ENCODE measurements around the gene SIGLEC9.
"Not testable (repeated sequence)": the region's sequence is repeated elsewhere in the genome, so short reads cannot be mapped to it uniquely, and the experiment has no call there.

SIGLEC9 gene

GRCh38 chr19:51142809-51143475, 18.2 kb downstream of the SIGLEC9 start:
- not testable (repeated sequence) for H3K36me3 ChIP-seq (ENCODE audit: control insufficient read depth, insufficient read depth, low read length); H3K4me3 ChIP-seq (ENCODE audit: insufficient read depth, low read depth, low read length); H3K4me1 ChIP-seq (ENCODE audit: control insufficient read depth, insufficient read depth, low read length); H3K27me3 ChIP-seq (ENCODE audit: control insufficient read depth, insufficient read depth, low read length, poor library complexity, severe bottlenecking); H3K27ac ChIP-seq (ENCODE audit: insufficient read depth, low read depth, low read length, poor library complexity, severe bottlenecking); H3K9me3 ChIP-seq (ENCODE audit: control insufficient read depth, low read length)
- whole genome bisulfite sequencing, 2 experiments: 89 to 90% methylated on average over 15 of the region's 15 CpGs

GRCh38 chr19:51143486-51143885, 18.8 kb downstream of the SIGLEC9 start:
- Histone ChIP-seq H3K9me3 (ENCODE audit: control insufficient read depth, low read length) (no peaks in the 10 kb centered on the region), H3K36me3 (ENCODE audit: control insufficient read depth, insufficient read depth, low read length) (no peaks in the 10 kb centered on the region), H3K27me3 (ENCODE audit: control insufficient read depth, insufficient read depth, low read length, poor library complexity, severe bottlenecking) (no peaks in the 10 kb centered on the region), H3K27ac (ENCODE audit: insufficient read depth, low read depth, low read length, poor library complexity, severe bottlenecking) (no peak overlapping the region), H3K4me3 (ENCODE audit: insufficient read depth, low read depth, low read length) (no peak overlapping the region), H3K4me1 (ENCODE audit: control insufficient read depth, insufficient read depth, low read length) (no peaks in the 10 kb centered on the region)
- WGBS, 2 experiments: 90 to 91% methylated on average over 5 of the region's 5 CpGs

- 89 to 90% methylated on average over 11 of the region's 11 CpGs for WGBS, 2 experiments
- Histone ChIP-seq H3K9me3 (ENCODE audit: control insufficient read depth, low read length) (no peaks in the 10 kb centered on the region), H3K36me3 (ENCODE audit: control insufficient read depth, insufficient read depth, low read length) (no peaks in the 10 kb centered on the region), H3K27me3 (ENCODE audit: control insufficient read depth, insufficient read depth, low read length, poor library complexity, severe bottlenecking) (no peaks in the 10 kb centered on the region), H3K4me3 (ENCODE audit: insufficient read depth, low read depth, low read length) (no peak overlapping the region), H3K4me1 (ENCODE audit: control insufficient read depth, insufficient read depth, low read length) (no peaks in the 10 kb centered on the region), H3K27ac (ENCODE audit: insufficient read depth, low read depth, low read length, poor library complexity, severe bottlenecking) (no peak overlapping the region)
These were observed 19.9 kb downstream of the SIGLEC9 start for GRCh38 chr19:51144482-51145045.

- Histone ChIP-seq H3K4me1 (ENCODE audit: control insufficient read depth, insufficient read depth, low read length) (no peaks in the 10 kb centered on the region), H3K36me3 (ENCODE audit: control insufficient read depth, insufficient read depth, low read length) (no peaks in the 10 kb centered on the region), H3K27me3 (ENCODE audit: control insufficient read depth, insufficient read depth, low read length, poor library complexity, severe bottlenecking) (no peaks in the 10 kb centered on the region), H3K9me3 (ENCODE audit: control insufficient read depth, low read length) (no peaks in the 10 kb centered on the region), H3K4me3 (ENCODE audit: insufficient read depth, low read depth, low read length) (no peak overlapping the region), H3K27ac (ENCODE audit: insufficient read depth, low read depth, low read length, poor library complexity, severe bottlenecking) (no peak overlapping the region)
- 71 to 82% methylated on average over 3 of the region's 4 CpGs for WGBS, 2 experiments
These were observed 21.3 kb downstream of the SIGLEC9 start for GRCh38 chr19:51145916-51146493.

- no peak overlapping the region for H3K27ac ChIP-seq (ENCODE audit: insufficient read depth, low read depth, low read length, poor library complexity, severe bottlenecking)
These were observed 22.0 kb downstream of the SIGLEC9 start for GRCh38 chr19:51146751-51147150.

GRCh38 chr19:51147663-51148062, 23.0 kb downstream of the SIGLEC9 start:
- Histone ChIP-seq H3K36me3 (ENCODE audit: control insufficient read depth, insufficient read depth, low read length) (no peaks in the 10 kb centered on the region), H3K27ac (ENCODE audit: insufficient read depth, low read depth, low read length, poor library complexity, severe bottlenecking) (no peak overlapping the region), H3K4me1 (ENCODE audit: control insufficient read depth, insufficient read depth, low read length) (no peaks in the 10 kb centered on the region), H3K27me3 (ENCODE audit: control insufficient read depth, insufficient read depth, low read length, poor library complexity, severe bottlenecking) (no peaks in the 10 kb centered on the region), H3K9me3 (ENCODE audit: control insufficient read depth, low read length) (no peaks in the 10 kb centered on the region), H3K4me3 (ENCODE audit: insufficient read depth, low read depth, low read length) (no peak overlapping the region)
- WGBS, 2 experiments: 88% methylated on average over 1 of the region's 1 CpG; no CpG with 5 or more reads in 1 of the 2 experiments

More at GRCh38 chr19:51146751-51147150, 22.0 kb downstream of the SIGLEC9 start:
- no peaks in the 10 kb centered on the region for H3K27me3 ChIP-seq (ENCODE audit: control insufficient read depth, insufficient read depth, low read length, poor library complexity, severe bottlenecking)
- H3K36me3 ChIP-seq (ENCODE audit: control insufficient read depth, insufficient read depth, low read length): no peaks in the 10 kb centered on the region
- no peak overlapping the region for H3K4me3 ChIP-seq (ENCODE audit: insufficient read depth, low read depth, low read length)
- 92 to 95% methylated on average over 7 of the region's 7 CpGs for WGBS, 2 experiments
- no peaks in the 10 kb centered on the region for H3K9me3 ChIP-seq (ENCODE audit: control insufficient read depth, low read length)
- H3K4me1 ChIP-seq (ENCODE audit: control insufficient read depth, insufficient read depth, low read length): no peaks in the 10 kb centered on the region

- no peaks in the 10 kb centered on the region for H3K27me3 ChIP-seq (ENCODE audit: control insufficient read depth, insufficient read depth, low read length, poor library complexity, severe bottlenecking)
- H3K27ac ChIP-seq (ENCODE audit: insufficient read depth, low read depth, low read length, poor library complexity, severe bottlenecking): no peak overlapping the region
- H3K9me3 ChIP-seq (ENCODE audit: control insufficient read depth, low read length): no peaks in the 10 kb centered on the region
- no peaks in the 10 kb centered on the region for H3K36me3 ChIP-seq (ENCODE audit: control insufficient read depth, insufficient read depth, low read length)
- H3K4me3 ChIP-seq (ENCODE audit: insufficient read depth, low read depth, low read length): no peak overlapping the region
- H3K4me1 ChIP-seq (ENCODE audit: control insufficient read depth, insufficient read depth, low read length): no peaks in the 10 kb centered on the region
- 91 to 97% methylated on average over 3 of the region's 3 CpGs for WGBS, 2 experiments
These were observed 23.9 kb downstream of the SIGLEC9 start for GRCh38 chr19:51148580-51148979.

- Histone ChIP-seq H3K36me3 (ENCODE audit: control insufficient read depth, insufficient read depth, low read length) (no peaks in the 10 kb centered on the region), H3K4me1 (ENCODE audit: control insufficient read depth, insufficient read depth, low read length) (no peaks in the 10 kb centered on the region), H3K27ac (ENCODE audit: insufficient read depth, low read depth, low read length, poor library complexity, severe bottlenecking) (no peak overlapping the region), H3K27me3 (ENCODE audit: control insufficient read depth, insufficient read depth, low read length, poor library complexity, severe bottlenecking) (no peaks in the 10 kb centered on the region), H3K4me3 (ENCODE audit: insufficient read depth, low read depth, low read length) (no peak overlapping the region), H3K9me3 (ENCODE audit: control insufficient read depth, low read length) (no peaks in the 10 kb centered on the region)
- 90% methylated on average over 3 of the region's 3 CpGs for WGBS, 2 experiments
These were observed 25.9 kb downstream of the SIGLEC9 start for GRCh38 chr19:51150627-51151026.

- Histone ChIP-seq H3K27ac (ENCODE audit: insufficient read depth, low read depth, low read length, poor library complexity, severe bottlenecking) (no peak overlapping the region), H3K36me3 (ENCODE audit: control insufficient read depth, insufficient read depth, low read length) (no peaks in the 10 kb centered on the region), H3K27me3 (ENCODE audit: control insufficient read depth, insufficient read depth, low read length, poor library complexity, severe bottlenecking) (no peaks in the 10 kb centered on the region), H3K9me3 (ENCODE audit: control insufficient read depth, low read length) (no peaks in the 10 kb centered on the region), H3K4me3 (ENCODE audit: insufficient read depth, low read depth, low read length) (no peak overlapping the region), H3K4me1 (ENCODE audit: control insufficient read depth, insufficient read depth, low read length) (no peaks in the 10 kb centered on the region)
- 86 to 90% methylated on average over 2 of the region's 2 CpGs for WGBS, 2 experiments
These were observed 32.0 kb downstream of the SIGLEC9 start for GRCh38 chr19:51156710-51157109.

GRCh38 chr19:51157265-51157664, 32.6 kb downstream of the SIGLEC9 start:
- Histone ChIP-seq H3K27ac (ENCODE audit: insufficient read depth, low read depth, low read length, poor library complexity, severe bottlenecking) (peak overlapping the region; percentile 30), H3K9me3 (ENCODE audit: control insufficient read depth, low read length) (no peaks in the 10 kb centered on the region)
- 70% methylated on average over 2 of the region's 2 CpGs for WGBS, 2 experiments

More at GRCh38 chr19:51157265-51157664, 32.6 kb downstream of the SIGLEC9 start:
- Histone ChIP-seq H3K4me1 (ENCODE audit: control insufficient read depth, insufficient read depth, low read length) (no peaks in the 10 kb centered on the region), H3K4me3 (ENCODE audit: insufficient read depth, low read depth, low read length) (no peak overlapping the region), H3K36me3 (ENCODE audit: control insufficient read depth, insufficient read depth, low read length) (no peaks in the 10 kb centered on the region), H3K27me3 (ENCODE audit: control insufficient read depth, insufficient read depth, low read length, poor library complexity, severe bottlenecking) (no peaks in the 10 kb centered on the region)

All from ectodermal cell (in vitro differentiated cells).